Activated CD4-positive, alpha-beta T cell treated with anti-CD3 and anti-CD28 coated beads, Interleukin-2, Interleukin-6, amounts not matched to agents 100 ng/mL and 50 ng/mL, durations not matched to agents 16 hours and 8 hours (primary cell): ENCODE results near the gene UBE2O.
"Not testable (repeated sequence)": the region's sequence is repeated elsewhere in the genome, so short reads cannot be mapped to it uniquely, and the experiment has no call there.

Source experiments
- DNase-seq: peaks from one replicate; pipeline ENCODE4 v3.0.0-alpha.2; 2020

UBE2O gene

GRCh38 chr17:76367642-76368041 lies 85.3 kb downstream of the UBE2O start:
- no peak for DNase-seq

GRCh38 chr17:76366247-76366646 lies 86.7 kb downstream of the UBE2O start:
- no peak for DNase-seq

- no peak for DNase-seq
Measured at GRCh38 chr17:76365256-76365903, 87.6 kb downstream of the UBE2O start.

- no peak for DNase-seq
Measured at GRCh38 chr17:76363107-76363842, 89.7 kb downstream of the UBE2O start.

GRCh38 chr17:76360461-76360860 lies 92.5 kb downstream of the UBE2O start:
- DNase-seq = no peak

- not testable (repeated sequence) for DNase-seq
Measured at GRCh38 chr17:76359776-76360175, 93.2 kb downstream of the UBE2O start.

- no peak for DNase-seq
Measured at GRCh38 chr17:76359375-76359774, 93.6 kb downstream of the UBE2O start.

- DNase-seq = no peak
Measured at GRCh38 chr17:76357597-76358158, 95.3 kb downstream of the UBE2O start.

- DNase-seq = no peak
Measured at GRCh38 chr17:76356803-76357456, 96.0 kb downstream of the UBE2O start.

GRCh38 chr17:76354747-76355310 lies 98.1 kb downstream of the UBE2O start:
- DNase-seq = peak; percentile 39

GRCh38 chr17:76354317-76354729 lies 98.6 kb downstream of the UBE2O start:
- no peak for DNase-seq

GRCh38 chr17:76353599-76354316 lies 99.2 kb downstream of the UBE2O start, which contains the start of gene PRPSAP1:
Gene PRPSAP1, minus strand, starts transcription at chr17:76353916. Its CDS starts 213 bp downstream, at chr17:76353703.
- DNase-seq = peak; percentile 91

- no peak for DNase-seq
Measured at GRCh38 chr17:76353004-76353598, 99.9 kb downstream of the UBE2O start.

- no peak for DNase-seq
Measured at GRCh38 chr17:76351526-76352071, 101.4 kb downstream of the UBE2O start.

- DNase-seq = no peak
Measured at GRCh38 chr17:76350463-76350862, 102.5 kb downstream of the UBE2O start.

GRCh38 chr17:76346936-76347335 lies 106.0 kb downstream of the UBE2O start:
- DNase-seq = not testable (repeated sequence)

GRCh38 chr17:76345377-76345974 lies 107.5 kb downstream of the UBE2O start:
- no peak for DNase-seq

- no peak for DNase-seq
Measured at GRCh38 chr17:76343106-76343505, 109.8 kb downstream of the UBE2O start.

GRCh38 chr17:76341301-76341700 lies 111.7 kb downstream of the UBE2O start:
- no peak for DNase-seq
